H1 (cell line): ENCODE results near the gene SRF. TPM values are rescaled to one million over a fixed set of nuclear protein-coding genes. Genes with fewer than 3 reads are reported as not detected.

Experiments
- CHD7 ChIP-seq: fragments of 300-600 bp; sonication (generic); IDR thresholded peaks from 2 replicates; pipeline ENCODE4 v1.7.1; 2012; ENCODE audit warnings: low read length, moderate library complexity, mild to moderate bottlenecking, inconsistent platforms; ENCODE audit not compliant: insufficient replicate concordance
- polyA plus RNA-seq, 7 experiments: library from polyadenylated mRNA; depleted of rRNA in 3 of 7; stranded (reverse) in 5 of 7; unstranded in 2 of 7; fragments of >200 nt in 5 of 7; fragments of 200-250 nt in 2 of 7; gene quantifications; 1 replicate in 5 of 7; 2 replicates in 1 of 7; 4 replicates in 1 of 7; pipeline versions ENCODE4 v1.2.1 to v1.2.3, GENCODE V29; 2011 to 2013; ENCODE audit warnings: missing spikeins in 2 of 7, mixed read lengths in 2 of 7
- total RNA-seq: library from RNA; stranded (reverse); fragmentation: NEBNext Ultra II Directional; extraction: Animal tissue kit (Norgen Biotek cat#: 25700); gene quantifications from 2 replicates; pipeline ENCODE4 v1.2.1, GENCODE V29; 2021

Gene SRF
- total and polyA plus RNA-seq, 2 of the 8 experiments (the other 6 are each of a cell fraction or from before 2014, with no cell fraction given): 49.0 to 69.5 TPM

DNA sequence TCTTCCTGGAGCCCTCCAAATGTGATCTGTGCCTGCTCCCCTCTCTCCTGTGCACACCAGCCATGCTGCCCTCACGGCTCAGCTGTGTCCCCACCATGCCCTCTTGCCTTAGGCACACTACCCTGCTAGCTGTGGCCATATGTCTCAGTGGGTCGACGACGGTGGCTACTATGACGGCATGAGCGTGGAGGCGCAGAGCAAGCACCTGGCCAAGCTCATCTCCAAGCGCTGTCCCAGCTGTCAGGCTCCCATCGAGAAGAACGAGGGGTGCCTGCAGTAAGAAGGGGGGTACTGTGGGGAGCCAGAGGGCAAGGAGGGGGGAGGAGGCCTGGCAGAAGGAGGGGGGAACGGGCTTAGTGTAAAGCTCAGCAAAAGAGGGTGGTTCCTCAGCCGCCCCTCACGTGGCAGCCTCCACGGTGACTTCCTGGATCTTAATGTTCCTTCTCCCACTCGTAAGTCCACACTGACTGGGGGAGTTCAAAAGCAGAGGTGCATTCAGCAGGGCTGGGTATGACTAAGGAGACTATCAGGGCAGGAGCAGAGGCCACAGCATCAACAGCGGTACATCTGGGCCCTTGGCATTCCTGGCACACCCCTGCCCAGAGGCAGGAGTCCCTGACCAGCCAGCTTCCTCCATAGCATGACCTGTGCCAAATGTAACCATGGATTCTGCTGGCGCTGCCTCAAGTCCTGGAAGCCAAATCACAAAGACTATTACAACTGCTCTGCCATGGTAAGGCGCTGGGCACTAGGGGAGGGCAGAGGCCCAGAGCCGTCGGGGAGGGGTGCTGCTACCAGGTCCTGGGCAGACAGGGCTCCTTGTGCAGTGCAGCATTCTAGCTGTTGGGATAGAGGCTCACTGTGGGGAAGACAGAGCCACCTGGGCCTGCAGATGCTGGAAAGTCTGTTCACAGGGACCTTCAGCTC, 50.2 kb downstream of the SRF start (continued):
- TF ChIP-seq CHD7: no peak
